ENCODE data around the gene APEX1.
"Not testable (repeated sequence)": the region's sequence is repeated elsewhere in the genome, so short reads cannot be mapped to it uniquely, and the experiment has no call there.

APEX1 gene

GRCh38 chr14:20478894-20479293 is 23.9 kb downstream of the APEX1 start:
- DNase-seq: no peak

DNA sequence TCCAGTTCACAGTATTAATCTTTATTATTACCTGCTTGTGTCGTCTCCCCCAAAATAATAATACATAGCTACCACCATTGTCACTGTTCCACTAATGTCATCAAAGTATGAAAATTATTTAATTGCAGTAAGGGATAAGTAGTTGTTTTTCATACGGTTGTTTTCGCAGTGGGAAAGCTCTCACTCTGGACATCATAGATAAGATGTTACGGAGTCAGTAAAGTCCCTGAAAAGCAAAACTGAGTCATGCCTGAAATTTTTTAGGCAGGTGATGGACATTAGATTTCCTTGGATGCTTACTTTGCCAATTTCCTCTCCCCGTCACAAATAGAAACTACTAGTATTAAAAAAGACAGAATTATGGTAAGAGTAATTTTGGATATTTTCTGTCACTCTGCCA is 27.4 kb downstream of the APEX1 start:
- DNase-seq: no peak

DNA sequence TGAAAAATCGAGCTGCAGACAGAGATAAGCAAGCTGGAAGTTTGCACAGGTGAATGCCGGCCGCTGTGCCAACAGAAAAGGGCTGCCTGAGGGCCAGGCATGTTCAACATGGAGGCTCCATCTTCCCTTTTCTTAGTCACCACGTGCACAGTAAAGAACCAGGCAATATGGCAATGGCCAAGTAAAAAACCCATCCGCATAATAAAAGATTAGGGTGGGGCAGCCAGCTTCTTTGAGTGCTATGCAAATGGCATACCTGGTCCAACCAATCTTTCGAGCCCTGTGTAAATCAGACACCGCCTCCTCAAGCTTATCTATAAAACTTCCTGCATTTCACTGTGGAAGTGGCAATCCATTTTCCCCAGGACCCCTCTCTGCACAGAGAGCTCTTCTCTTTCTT is 30.9 kb downstream of the APEX1 start:
- no peak for DNase-seq

DNA sequence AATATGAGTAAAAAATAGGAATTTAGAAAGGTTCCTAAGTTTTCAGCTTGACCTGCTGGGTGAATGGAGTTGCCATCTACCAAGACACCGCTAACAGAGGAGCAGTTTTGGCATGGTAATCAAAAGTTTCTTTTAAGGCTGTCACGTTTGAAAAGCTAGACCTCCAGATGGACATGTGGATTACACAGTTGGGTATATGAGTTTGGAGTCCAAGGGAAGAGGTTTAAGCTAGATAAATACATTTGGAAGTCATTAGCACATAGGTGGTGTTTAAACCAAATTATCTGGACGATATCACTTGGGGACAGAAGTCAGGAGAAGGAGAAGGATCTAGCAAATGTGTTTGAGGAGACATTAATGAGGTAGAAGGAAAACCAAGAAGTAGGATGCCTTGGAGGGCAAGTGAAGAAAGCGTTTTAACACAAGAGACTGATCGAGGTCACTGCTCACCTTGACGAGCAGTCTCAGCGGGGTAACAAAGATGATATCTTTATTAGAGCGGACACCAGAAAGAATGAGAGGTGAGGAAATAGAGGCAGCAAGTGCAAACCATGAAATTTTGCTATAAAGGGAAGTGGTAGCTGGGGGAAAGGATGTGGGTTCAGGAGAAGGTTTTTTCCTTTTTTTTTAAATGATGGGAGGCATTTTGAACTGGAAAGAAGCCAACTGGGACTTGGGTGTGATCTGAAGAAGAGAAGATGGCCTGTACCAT is 31.8 kb downstream of the APEX1 start:
- no peak for DNase-seq

GRCh38 chr14:20487396-20487725 is 32.3 kb downstream of the APEX1 start:
- DNase-seq: no peak

DNA sequence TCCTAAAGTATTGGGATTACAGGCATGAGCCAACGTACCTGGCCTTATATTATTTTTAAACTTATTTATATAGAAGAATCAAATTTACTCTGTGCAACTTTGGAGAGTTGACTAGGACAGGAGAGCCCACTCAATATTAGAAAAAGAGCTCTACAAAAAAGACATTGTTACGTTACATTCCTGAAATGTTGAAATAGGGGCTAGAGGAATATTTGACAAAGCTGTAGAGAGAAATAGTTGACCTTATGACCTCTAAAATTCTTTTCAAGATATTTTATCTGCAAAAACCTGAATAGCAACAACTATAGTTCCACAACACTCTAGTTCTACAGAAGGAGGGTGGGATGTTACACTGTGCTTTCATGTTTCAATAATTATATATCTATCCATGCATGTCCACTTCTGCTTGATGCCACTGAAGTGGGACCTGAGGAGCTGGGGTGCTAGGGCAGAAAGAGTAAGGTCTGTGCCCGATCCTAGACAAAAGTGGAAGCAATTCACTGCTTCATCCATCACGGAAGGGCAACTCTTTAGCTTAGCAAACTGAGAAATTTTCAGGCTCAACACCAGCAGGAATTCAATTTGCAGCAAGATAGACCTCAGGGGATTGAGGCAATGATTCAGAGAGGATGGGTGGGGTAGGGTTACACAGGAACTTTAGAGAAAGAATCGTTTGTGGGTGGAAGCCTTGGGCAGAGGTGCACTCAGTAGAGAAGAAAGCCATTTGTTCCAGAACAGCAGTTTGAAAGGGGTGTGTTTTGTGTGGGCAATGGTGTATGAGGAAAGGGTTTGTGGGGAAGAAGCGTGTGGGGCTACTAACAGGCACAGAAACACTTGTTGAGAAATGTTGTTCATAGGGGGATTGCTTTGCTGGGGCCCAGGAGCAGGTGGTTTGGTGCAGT is 34.3 kb downstream of the APEX1 start:
- no peak for DNase-seq

GRCh38 chr14:20490563-20490962 is 35.5 kb downstream of the APEX1 start:
- no peak for DNase-seq

- no peak for DNase-seq
These were observed 37.5 kb downstream of the APEX1 start for GRCh38 chr14:20492486-20492885.

DNA sequence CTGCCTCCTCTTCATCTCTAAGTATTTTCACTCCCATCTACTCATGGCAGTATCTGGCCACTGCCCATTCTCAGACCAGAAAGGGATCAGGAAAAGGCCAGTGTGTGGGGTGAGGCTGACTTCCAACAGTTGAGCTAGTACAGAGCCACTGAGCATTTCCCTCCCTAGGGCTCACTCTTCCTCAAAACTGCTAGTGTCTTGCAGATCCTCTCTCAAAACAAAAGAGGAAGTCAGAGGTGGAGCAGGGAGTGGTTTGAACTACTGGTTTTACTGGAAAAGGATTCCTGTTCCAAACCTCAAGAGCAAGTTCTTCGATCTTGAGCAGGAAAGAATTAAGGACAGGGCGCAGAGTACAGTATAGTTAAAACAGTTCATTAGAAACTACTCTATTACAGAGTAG is 38.6 kb downstream of the APEX1 start:
- no peak for DNase-seq

DNA sequence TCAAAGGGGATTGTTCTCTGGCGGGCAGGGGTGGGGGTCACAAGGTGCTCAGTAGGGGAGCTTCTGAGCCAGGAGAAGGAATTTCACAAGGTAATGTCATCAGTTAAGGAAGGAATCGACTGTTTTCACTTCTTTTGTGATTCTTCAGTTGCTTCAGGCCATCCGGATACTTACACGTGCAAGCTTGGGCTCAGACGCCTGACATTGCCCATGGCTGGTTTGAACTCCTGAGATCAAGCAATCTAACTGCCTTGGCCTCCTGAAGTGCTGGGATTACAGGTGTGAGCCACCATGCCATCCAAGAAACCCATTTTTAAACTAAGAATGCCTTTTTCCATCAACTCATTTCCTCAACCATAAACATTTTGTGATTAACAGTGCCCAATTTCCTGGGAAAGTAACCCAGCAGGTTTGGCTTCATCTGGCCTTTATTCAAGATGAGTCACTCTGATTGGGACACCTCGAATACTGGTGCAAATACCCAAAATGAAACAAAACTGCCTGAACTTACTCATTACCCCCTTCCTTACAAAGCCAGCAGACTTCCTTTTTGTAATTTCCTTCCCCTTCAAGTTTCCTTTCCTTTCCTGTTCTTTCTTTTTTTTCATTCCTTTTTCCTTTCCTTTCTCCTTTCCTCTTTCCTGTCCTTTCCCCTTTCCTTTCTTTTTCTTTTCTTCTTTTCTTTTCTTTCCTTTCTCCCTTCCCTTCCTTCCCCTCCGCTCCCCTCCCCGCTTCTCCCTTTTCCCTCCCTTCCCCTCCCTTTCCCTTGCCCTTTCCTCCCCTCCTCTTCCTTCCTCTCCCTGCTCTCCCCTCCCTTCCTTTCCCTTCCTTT is 40.1 kb downstream of the APEX1 start:
- no peak for DNase-seq

DNA sequence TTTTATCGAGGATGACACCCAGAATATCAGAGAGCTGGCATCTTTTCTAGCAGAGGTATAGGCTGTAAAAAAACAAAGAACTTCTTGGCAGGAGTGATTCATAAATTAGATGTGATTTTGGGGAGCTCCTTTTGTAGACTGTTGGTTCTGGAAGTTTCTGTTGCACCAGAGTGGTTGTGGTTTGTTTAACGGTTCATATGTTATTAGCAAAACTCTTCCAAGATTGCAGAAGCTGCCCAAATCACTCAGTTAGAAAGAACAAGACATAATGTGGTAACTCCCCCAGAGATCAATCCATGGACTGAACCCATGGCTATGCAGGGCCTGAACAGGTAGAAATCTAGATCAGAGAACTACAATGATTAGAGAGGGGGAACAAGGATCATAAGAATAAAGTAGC is 43.6 kb downstream of the APEX1 start:
- DNase-seq: no peak

DNA sequence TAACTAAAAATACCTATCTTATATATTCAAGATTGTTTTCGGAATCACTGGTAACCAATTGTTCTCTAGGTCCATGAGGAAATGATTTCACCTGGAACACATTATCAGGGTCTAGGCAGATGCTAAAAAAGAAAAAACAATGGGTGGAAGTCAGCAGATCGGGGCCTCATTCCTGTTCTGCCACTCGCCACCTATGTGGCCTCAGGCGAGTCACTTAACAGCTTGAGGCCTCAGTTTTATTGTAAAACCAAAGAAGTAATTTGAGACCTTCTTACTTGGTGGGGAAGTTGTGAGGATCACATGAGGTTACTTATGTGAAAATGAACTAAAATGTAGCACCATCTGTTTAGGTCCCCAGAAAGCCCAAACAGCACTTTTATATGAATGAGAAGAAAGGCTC is 44.1 kb downstream of the APEX1 start:
- DNase-seq: no peak

GRCh38 chr14:20499881-20500280 is 44.9 kb downstream of the APEX1 start:
- no peak for DNase-seq

- DNase-seq: no peak
These were observed 46.3 kb downstream of the APEX1 start for GRCh38 chr14:20501346-20501745.

DNA sequence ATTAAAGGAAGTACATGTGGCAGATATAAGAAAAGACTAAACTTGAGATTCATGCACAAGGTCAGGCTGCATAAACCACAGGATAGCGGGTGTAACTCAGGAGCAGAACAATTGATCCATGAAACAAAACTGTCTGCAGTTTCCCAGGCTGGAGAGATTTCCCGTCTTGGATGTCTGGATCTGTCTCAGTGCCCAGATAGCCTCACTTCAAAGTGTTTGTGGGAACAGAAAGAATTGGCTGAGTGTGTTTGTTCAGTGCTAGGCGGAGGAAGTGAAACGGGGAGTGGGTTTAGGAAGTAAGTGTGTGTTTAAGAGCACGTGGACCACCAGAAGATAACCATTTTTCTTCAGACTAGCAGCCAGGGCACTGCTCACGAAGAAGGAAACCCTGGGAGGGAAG is 48.9 kb downstream of the APEX1 start:
- DNase-seq: no peak

DNA sequence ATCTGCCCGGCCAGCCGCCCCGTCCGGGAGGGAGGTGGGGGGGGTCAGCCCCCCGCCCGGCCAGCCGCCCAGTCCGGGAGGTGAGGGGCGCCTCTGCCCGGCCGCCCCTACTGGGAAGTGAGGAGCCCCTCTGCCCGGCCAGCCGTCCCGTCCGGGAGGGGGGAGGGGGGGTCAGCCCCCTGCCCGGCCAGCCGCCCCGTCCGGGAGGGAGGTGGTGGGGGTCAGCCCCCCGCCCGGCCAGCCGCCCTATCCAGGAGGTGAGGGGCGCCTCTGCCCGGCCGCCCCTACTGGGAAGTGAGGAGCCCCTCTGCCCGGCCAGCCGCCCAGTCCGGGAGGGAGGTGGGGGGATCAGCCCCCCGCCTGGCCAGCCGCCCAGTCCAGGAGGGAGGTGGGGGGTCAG is 51.2 kb downstream of the APEX1 start:
- not testable (repeated sequence) for DNase-seq

DNA sequence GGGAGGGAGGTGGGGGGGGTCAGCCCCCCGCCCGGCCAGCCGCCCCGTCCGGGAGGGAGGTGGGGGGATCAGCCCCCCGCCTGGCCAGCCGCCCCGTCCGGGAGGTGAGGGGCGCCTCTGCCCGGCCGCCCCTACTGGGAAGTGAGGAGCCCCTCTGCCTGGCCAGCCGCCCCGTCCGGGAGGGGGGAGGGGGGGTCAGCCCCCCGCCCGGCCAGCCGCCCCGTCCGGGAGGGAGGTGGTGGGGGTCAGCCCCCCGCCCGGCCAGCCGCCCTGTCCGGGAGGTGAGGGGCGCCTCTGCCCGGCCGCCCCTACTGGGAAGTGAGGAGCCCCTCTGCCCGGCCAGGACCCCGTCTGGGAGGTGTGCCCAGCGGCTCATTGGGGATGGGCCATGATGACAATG is 51.7 kb downstream of the APEX1 start:
- DNase-seq: not testable (repeated sequence)

Data from NCI-H1694 treated with DMSO at 0.1 percent for 48 hours (cell line).